ENCODE measurements around the gene DALRD3.
"Not testable (repeated sequence)": the region's sequence is repeated elsewhere in the genome, so short reads cannot be mapped to it uniquely, and the experiment has no call there.

The DALRD3 gene

GRCh38 chr3:49021813-49022687, 3.7 kb upstream of the DALRD3 start, which contains the start of gene NDUFAF3:
Gene NDUFAF3 (plus strand): TSS chr3:49022121. CDS start chr3:49022145, 24 bp downstream.
- peak; percentile 81 to 88 (median 83) for DNase-seq (ENCODE audit: low read depth in 3 of 3)

- DNase-seq (ENCODE audit: low read depth in 3 of 3): peak; percentile 95 to 98 (median 98)
These were observed 2.9 kb upstream of the DALRD3 start for GRCh38 chr3:49021213-49021812.

- no peak for DNase-seq (ENCODE audit: low read depth in 3 of 3)
These were observed 2.2 kb upstream of the DALRD3 start for GRCh38 chr3:49020330-49021212.

- DNase-seq (ENCODE audit: low read depth in 3 of 3): no peak
These were observed 1.6 kb upstream of the DALRD3 start for GRCh38 chr3:49019941-49020329.

- no peak for DNase-seq (ENCODE audit: low read depth in 3 of 3)
These were observed 277 bp upstream of the DALRD3 start for GRCh38 chr3:49018707-49019006.

- no peak for DNase-seq (ENCODE audit: low read depth in 3 of 3)
These were observed 980 bp downstream of the DALRD3 start for GRCh38 chr3:49017229-49017970.

- DNase-seq (ENCODE audit: low read depth in 3 of 3): no peak
These were observed 1.8 kb downstream of the DALRD3 start for GRCh38 chr3:49016414-49017228.

- DNase-seq (ENCODE audit: low read depth in 3 of 3): no peak
These were observed 2.6 kb downstream of the DALRD3 start for GRCh38 chr3:49015765-49016164.

GRCh38 chr3:49015072-49015471, 3.3 kb downstream of the DALRD3 start:
- DNase-seq (ENCODE audit: low read depth in 3 of 3): no peak

GRCh38 chr3:49013738-49014660, 4.4 kb downstream of the DALRD3 start:
- no peak for DNase-seq (ENCODE audit: low read depth in 3 of 3)

GRCh38 chr3:49013113-49013737, 5.2 kb downstream of the DALRD3 start:
- no peak for DNase-seq (ENCODE audit: low read depth in 3 of 3)

GRCh38 chr3:49012441-49013017, 5.9 kb downstream of the DALRD3 start:
- no peak for DNase-seq (ENCODE audit: low read depth in 3 of 3)

GRCh38 chr3:49009396-49009795, 9.0 kb downstream of the DALRD3 start:
- no peak for DNase-seq (ENCODE audit: low read depth in 3 of 3)

- DNase-seq (ENCODE audit: low read depth in 3 of 3): not testable (repeated sequence)
These were observed 9.8 kb downstream of the DALRD3 start for GRCh38 chr3:49008627-49009026.

GRCh38 chr3:49007771-49008528, 10.4 kb downstream of the DALRD3 start:
- DNase-seq (ENCODE audit: low read depth in 3 of 3): peak; percentile 84 to 90 (median 89)

- DNase-seq (ENCODE audit: low read depth in 3 of 3): peak; percentile 92 to 94 (median 93)
These were observed 11.2 kb downstream of the DALRD3 start, which contains the start of gene WDR6 for GRCh38 chr3:49007068-49007770. Gene WDR6 (plus strand): TSS chr3:49007391. CDS start chr3:49007432, 41 bp downstream.

GRCh38 chr3:49006408-49007067, 11.8 kb downstream of the DALRD3 start:
- no peak for DNase-seq (ENCODE audit: low read depth in 3 of 3)

Data from stimulated activated CD4-positive, alpha-beta T cell treated with anti-CD3 and anti-CD28 coated beads, TNF-alpha, amount 100 ng/mL, for 4 hours (primary cell).